HG03442 (cell line): ENCODE data around the gene KRT83.

ENCODE experiments used
- ATAC-seq: cut with Tn5 transposase; IDR thresholded peaks from one replicate; pipeline ENCODE4 v1.9.1; 2021; ENCODE audit warnings: mild to moderate bottlenecking, moderate library complexity; ENCODE audit not compliant: unreplicated experiment

KRT83 gene

DNA sequence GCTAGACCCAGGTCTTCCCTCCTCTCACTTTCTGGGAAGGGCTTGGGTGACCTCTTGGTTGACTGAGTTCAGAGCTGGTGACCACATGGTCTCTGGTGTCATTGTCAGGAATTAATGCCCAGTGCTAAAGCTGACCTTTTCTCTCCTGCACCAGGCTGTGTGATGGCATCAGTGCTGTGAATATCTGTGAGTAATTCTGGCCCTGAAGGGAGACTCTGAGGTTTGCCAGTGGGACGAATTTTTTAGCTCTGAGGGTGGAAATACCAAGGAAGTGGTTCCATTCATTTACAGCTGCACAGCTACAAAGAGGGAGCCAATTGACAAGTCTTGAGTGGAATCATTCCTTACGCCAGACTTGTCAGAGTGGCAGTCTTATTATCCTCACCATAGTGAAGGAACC lies 53.0 kb downstream of the KRT83 start:
- ATAC-seq = no peak

DNA sequence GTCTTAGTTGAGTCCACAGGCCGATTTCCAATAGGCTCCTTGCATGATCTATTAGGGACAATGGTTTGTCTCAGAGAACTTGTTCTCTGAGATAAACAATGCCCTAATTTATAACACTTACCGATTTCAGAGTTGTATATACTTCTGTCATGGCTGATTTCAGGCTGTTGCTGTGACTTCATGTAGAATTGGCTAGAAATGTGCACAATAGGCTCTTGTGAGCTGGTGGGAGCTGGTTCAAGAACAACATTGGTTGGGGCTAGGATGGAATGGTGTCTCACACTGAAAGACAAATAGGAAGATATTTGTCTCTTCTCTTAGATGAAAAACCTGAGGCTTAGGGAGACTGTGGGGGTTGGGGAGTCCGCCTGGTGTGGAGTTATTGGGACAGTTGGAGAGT lies 53.5 kb downstream of the KRT83 start:
- no peak for ATAC-seq

DNA sequence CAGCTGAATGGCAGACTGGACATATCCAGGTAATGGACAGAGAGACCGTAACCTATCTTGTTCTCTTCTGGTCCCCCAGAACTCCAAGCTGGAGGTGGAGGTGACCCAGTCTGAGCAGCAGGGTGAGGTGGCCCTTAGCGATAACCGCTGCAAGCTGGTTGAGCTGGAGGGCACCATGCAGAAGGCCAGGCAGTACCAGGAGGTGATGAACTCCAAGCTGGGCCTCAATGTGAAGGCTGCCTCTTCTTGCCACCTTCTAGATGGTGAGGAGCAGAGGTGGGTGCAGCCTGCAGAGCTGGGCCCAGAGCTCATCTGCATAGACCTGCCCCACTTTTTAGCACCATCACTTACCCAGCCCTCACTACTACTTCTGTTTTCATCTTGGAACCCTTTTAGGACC lies 53.9 kb downstream of the KRT83 start:
- ATAC-seq = no peak

DNA sequence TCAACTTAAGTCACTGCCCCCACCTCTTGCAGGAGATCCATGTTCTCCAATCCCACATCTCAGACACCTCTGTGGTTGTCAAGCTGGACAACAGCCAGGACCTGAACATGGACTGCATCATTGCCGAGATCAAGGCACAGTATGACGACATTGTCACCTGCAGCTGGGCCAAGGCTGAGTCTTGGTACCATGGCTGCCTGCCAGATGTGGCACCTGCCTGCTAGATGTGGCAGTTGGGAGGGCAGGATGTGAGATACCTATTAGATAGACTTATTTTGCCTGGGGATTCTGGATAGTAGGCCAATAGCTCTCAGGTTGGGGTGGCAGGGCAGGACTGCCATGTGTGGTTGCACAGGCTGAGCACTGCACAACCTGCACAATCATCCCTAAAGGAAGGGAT lies 54.7 kb downstream of the KRT83 start:
- ATAC-seq = no peak

DNA sequence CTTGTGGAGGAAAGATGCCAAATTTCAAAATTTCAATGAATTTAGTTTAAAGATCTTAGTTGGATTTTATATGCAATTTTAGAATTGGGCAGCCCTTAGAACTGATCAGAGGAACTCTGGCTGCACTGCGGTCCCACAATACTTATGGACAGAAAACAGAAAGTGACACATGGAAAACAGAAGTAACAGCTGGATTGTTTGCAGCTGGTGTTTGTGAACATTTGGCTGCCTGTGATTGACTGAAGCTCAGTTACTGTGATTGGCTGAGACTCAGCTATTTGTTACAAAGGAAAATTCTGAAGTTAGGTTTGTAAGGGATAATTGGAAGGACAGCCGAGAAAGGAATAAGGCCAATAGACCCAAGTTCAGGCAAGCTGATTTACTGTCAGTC lies 56.8 kb downstream of the KRT83 start:
- ATAC-seq = no peak
